PC-9 (cell line): ENCODE data around the gene RAB28. TPM values are rescaled to one million over a fixed set of nuclear protein-coding genes. Genes with fewer than 3 reads are reported as not detected.

Experiments used
- BruUV-seq: library from RNA; stranded (reverse); fragments of 400-500 nt; replicated peaks from 2 replicates; lab custom pipeline; 2021; lab: Mats Ljungman, UMichigan
- CTCF ChIA-PET: fragments of 300-600 bp; sonication (Branson Sonifier 250); formaldehyde crosslinking; loops from one replicate; lab custom pipeline; 2022; ENCODE audit warnings: antibody characterized with exemption; lab: Charles Lee
- POLR2A ChIA-PET: fragments of 300-600 bp; sonication (Branson Sonifier 250); formaldehyde crosslinking; loops from one replicate; lab custom pipeline; 2022; ENCODE audit warnings: antibody characterized with exemption; ENCODE audit not compliant: unreplicated experiment; lab: Charles Lee
- DNase-seq, 2 experiments: peaks; one replicate each; pipeline versions ENCODE4 v3.0.0 to v3.0.0-alpha.2; 2015 to 2022; ENCODE audit warnings: mixed read lengths in 1 of 2
- H2AFZ ChIP-seq: fragments of 200-600 bp; sonication (generic); 2 replicates; pipeline ENCODE4 v1.8.1; 2017; ENCODE audit warnings: antibody characterized with exemption
- H3F3A ChIP-seq: fragments of 200-600 bp; sonication (generic); 2 replicates; pipeline ENCODE4 v1.8.1; 2017; ENCODE audit warnings: antibody characterized with exemption, mild to moderate bottlenecking, low read depth; ENCODE audit not compliant: insufficient read depth
- H3K27ac ChIP-seq: fragments of 200-600 bp; sonication (generic); 2 replicates; pipeline ENCODE4 v1.6.1; 2016; ENCODE audit warnings: mixed run types
- H3K27me3 ChIP-seq: fragments of 200-600 bp; sonication (generic); 2 replicates; pipeline ENCODE4 v1.6.1; 2016; ENCODE audit warnings: low read depth, mixed run types; ENCODE audit not compliant: insufficient read depth
- H3K36me3 ChIP-seq: fragments of 200-600 bp; sonication (generic); 2 replicates; pipeline ENCODE4 v1.6.1; 2016; ENCODE audit warnings: low read depth, mixed run types
- H3K4me1 ChIP-seq: fragments of 200-600 bp; sonication (generic); replicated peaks from 2 replicates; pipeline ENCODE4 v1.6.1; 2016; ENCODE audit warnings: mixed run types; ENCODE audit not compliant: insufficient read depth
- H3K4me2 ChIP-seq: fragments of 200-600 bp; sonication (generic); 2 replicates; pipeline ENCODE4 v1.6.1; 2017; ENCODE audit warnings: mixed run types
- H3K4me3 ChIP-seq: fragments of 200-600 bp; sonication (generic); 2 replicates; pipeline ENCODE4 v1.6.1; 2016; ENCODE audit warnings: mixed run types
- H3K79me2 ChIP-seq: fragments of 200-600 bp; sonication (generic); 2 replicates; pipeline ENCODE4 v1.6.1; 2017; ENCODE audit warnings: low read depth, mixed run types
- H3K9me2 ChIP-seq: fragments of 200-600 bp; sonication (generic); 2 replicates; pipeline ENCODE4 v1.8.1; 2017; ENCODE audit warnings: mild to moderate bottlenecking; ENCODE audit not compliant: insufficient read depth
- H3K9me3 ChIP-seq: fragments of 200-600 bp; sonication (generic); 2 replicates; pipeline ENCODE4 v1.8.1; 2016; ENCODE audit warnings: low read depth; ENCODE audit not compliant: insufficient read depth
- H4K20me1 ChIP-seq: fragments of 200-600 bp; sonication (generic); 2 replicates; pipeline ENCODE4 v1.8.1; 2017; ENCODE audit not compliant: insufficient read depth
- EZH2 ChIP-seq: fragments of 200-600 bp; sonication (generic); IDR thresholded peaks from 2 replicates; pipeline ENCODE4 v1.8.0; 2017; ENCODE audit warnings: antibody characterized with exemption, low read depth
- intact Hi-C: fragments of 100-400 bp; cut with micrococcal nuclease; formaldehyde crosslinking; loops from one replicate; pipeline ENCODE4 v1.10.0; 2022; ENCODE audit not compliant: unreplicated experiment
- total RNA-seq: library from RNA; stranded (reverse); gene quantifications from 2 replicates; pipeline ENCODE4 v1.2.3, GENCODE V29; 2021
- TF ChIP-seq, protein P1 (sequence below): fragments of 200-600 bp; sonication (generic); conservative IDR thresholded peaks from 2 replicates; pipeline ENCODE4 v1.6.1; 2017; ENCODE audit warnings: mixed run types, antibody characterized with exemption, mild to moderate bottlenecking, moderate library complexity

Gene RAB28
- total RNA-seq, 1 experiment from 2014 or later, result 17.5 TPM

DNA sequence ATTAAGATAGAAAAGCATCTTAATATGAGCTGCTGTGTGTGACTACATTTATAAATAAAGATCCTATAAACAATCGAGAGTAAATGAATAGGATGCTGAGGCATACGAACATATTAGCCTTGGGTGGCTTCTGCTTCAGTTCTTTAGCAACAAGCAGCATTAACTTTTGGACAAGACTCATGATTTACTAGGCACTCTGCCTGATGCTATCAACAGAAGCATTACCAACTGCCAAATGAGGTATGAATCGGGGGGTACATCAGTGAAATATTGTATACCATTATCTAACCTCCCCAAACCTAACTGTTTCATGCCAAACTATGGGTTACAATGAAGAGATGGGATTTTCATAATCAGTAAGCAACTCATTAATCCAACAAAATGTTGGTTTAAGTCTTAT lies 113.1 kb downstream of the RAB28 start:
- intact Hi-C loops, result no loop called here
- Histone ChIP-seq H3K27me3 (no peaks in the 10 kb centered on the region), H3K36me3 (no peaks in the 10 kb centered on the region), H3K27ac (no peak overlapping the region), H3K79me2 (no peaks in the 10 kb centered on the region), H3K9me3 (no peaks in the 10 kb centered on the region), H3F3A (no peaks in the 10 kb centered on the region), H3K4me3 (no peak overlapping the region), H3K4me1 (no peaks in the 10 kb centered on the region), H4K20me1 (no peaks in the 10 kb centered on the region), H3K4me2 (no peak overlapping the region), H3K9me2 (no peaks in the 10 kb centered on the region), H2AFZ (no peak overlapping the region)
- TF ChIP-seq, protein P1, sequence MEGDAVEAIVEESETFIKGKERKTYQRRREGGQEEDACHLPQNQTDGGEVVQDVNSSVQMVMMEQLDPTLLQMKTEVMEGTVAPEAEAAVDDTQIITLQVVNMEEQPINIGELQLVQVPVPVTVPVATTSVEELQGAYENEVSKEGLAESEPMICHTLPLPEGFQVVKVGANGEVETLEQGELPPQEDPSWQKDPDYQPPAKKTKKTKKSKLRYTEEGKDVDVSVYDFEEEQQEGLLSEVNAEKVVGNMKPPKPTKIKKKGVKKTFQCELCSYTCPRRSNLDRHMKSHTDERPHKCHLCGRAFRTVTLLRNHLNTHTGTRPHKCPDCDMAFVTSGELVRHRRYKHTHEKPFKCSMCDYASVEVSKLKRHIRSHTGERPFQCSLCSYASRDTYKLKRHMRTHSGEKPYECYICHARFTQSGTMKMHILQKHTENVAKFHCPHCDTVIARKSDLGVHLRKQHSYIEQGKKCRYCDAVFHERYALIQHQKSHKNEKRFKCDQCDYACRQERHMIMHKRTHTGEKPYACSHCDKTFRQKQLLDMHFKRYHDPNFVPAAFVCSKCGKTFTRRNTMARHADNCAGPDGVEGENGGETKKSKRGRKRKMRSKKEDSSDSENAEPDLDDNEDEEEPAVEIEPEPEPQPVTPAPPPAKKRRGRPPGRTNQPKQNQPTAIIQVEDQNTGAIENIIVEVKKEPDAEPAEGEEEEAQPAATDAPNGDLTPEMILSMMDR, result no peak
- no peak for TF ChIP-seq EZH2
- no TSS peak for BruUV-seq
- DNase-seq, result no peak
- ChIA-PET CTCF (no interaction called here), POLR2A (no interaction called here)

DNA sequence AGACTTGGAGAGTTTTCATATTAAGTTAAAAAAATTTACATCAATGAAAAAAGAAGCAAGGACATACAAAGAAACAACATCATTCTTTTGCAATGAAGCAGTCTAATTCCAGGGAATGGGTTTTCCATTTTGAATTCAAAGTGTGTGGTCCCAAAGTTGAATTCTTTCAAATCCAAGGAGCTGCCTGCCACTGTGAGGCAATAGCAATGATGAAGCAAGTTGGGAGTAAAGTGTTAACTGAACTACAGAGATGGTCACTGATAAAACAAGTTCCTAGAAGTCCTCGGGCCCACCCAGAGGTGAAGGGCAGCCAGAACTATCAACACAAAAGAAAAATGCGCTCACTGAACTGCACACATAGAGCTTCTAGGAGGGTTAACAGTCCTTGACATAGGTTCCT lies 115.9 kb downstream of the RAB28 start:
- POLR2A ChIA-PET, result no interaction called here
- no TSS peak for BruUV-seq
- no peak for TF ChIP-seq EZH2
- TF ChIP-seq, protein P1, result no peak

DNA sequence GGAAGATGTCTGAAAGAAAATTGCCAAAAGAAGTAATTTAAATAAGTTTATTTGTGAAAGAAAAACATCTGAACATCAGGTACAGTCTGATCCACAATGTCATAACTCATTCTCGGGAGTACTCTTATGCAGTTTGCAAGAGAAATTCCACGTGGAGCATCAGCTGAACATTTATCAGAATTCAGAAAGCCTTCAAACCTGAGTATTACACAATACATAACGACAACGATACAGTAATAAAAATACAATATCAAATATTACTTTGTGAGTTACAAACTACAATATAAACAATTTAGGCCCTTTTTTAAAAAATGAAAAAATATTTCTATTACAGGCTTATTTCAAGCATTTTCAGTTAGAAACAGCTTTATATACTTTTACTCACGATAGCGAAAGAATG lies 116.4 kb downstream of the RAB28 start:
- H3K4me2 ChIP-seq, result no peak overlapping the region
- no peaks in the 10 kb centered on the region for H3F3A ChIP-seq
- intact Hi-C loops, result no loop called here
- no peak overlapping the region for H3K4me3 ChIP-seq
- no peak for DNase-seq
- no TSS peak for BruUV-seq
- POLR2A ChIA-PET, result no interaction called here
- no peaks in the 10 kb centered on the region for H3K36me3 ChIP-seq
- CTCF ChIA-PET, result no interaction called here
- H4K20me1 ChIP-seq, result no peaks in the 10 kb centered on the region
- H3K9me2 ChIP-seq, result no peaks in the 10 kb centered on the region
- no peaks in the 10 kb centered on the region for H3K79me2 ChIP-seq
- H3K9me3 ChIP-seq, result no peaks in the 10 kb centered on the region
- TF ChIP-seq, protein P1, result no peak
- TF ChIP-seq EZH2, result no peak
- H2AFZ ChIP-seq, result no peak overlapping the region
- H3K27ac ChIP-seq, result no peak overlapping the region
- no peaks in the 10 kb centered on the region for H3K4me1 ChIP-seq
- H3K27me3 ChIP-seq, result no peaks in the 10 kb centered on the region

More for the DNA sequence above, 115.9 kb downstream of the RAB28 start:
- Histone ChIP-seq H4K20me1 (no peaks in the 10 kb centered on the region), H3K4me3 (no peak overlapping the region), H3K79me2 (no peaks in the 10 kb centered on the region), H2AFZ (no peak overlapping the region), H3K36me3 (no peaks in the 10 kb centered on the region), H3K27ac (no peak overlapping the region), H3K27me3 (no peaks in the 10 kb centered on the region), H3K4me2 (no peak overlapping the region), H3F3A (no peaks in the 10 kb centered on the region), H3K9me2 (no peaks in the 10 kb centered on the region), H3K4me1 (no peaks in the 10 kb centered on the region), H3K9me3 (no peaks in the 10 kb centered on the region)
- intact Hi-C loops, result no loop called here
- no peak for DNase-seq
- CTCF ChIA-PET, result no interaction called here
